IMR-90 (cell line): Measurements from ENCODE around the gene NIPA2. TPM values are rescaled to one million over a fixed set of nuclear protein-coding genes. Genes with fewer than 3 reads are reported as not detected.

ENCODE experiments used
- ATAC-seq: fragments of 200-7000 bp; cut with Tn5 transposase; 2 replicates; pipeline ENCODE4 v1.9.1; 2020; ENCODE audit warnings: low read depth, mild to moderate bottlenecking, moderate library complexity
- BruUV-seq: library from RNA; stranded (reverse); fragments of 400-500 nt; replicated peaks from 2 replicates; lab custom pipeline; 2021; lab: Mats Ljungman, UMichigan
- CTCF ChIA-PET: fragments of 300-600 bp; formaldehyde crosslinking; extraction: SDS; loops from one replicate; lab custom pipeline; 2021; ENCODE audit warnings: antibody characterized with exemption; lab: Yijun Ruan, JAX
- POLR2A ChIA-PET: fragments of 300-600 bp; sonication (Branson Sonifier 250); formaldehyde crosslinking; loops from one replicate; lab custom pipeline; 2022; ENCODE audit warnings: antibody characterized with exemption; ENCODE audit not compliant: unreplicated experiment; lab: Charles Lee
- DNase-seq: peaks from one replicate; pipeline ENCODE4 v3.0.0; 2013
- H2AFZ ChIP-seq: replicated peaks from 2 replicates; pipeline ENCODE3; 2013; ENCODE audit warnings: low read length, mild to moderate bottlenecking; ENCODE audit not compliant: poor library complexity
- H2AK5ac ChIP-seq: 2 replicates; pipeline ENCODE4 v1.6.1; 2013; ENCODE audit warnings: low read depth, low read length, inconsistent platforms
- H2AK9ac ChIP-seq: replicated peaks from 2 replicates; pipeline ENCODE3; 2013; ENCODE audit warnings: mild to moderate bottlenecking, low read depth, low read length, moderate library complexity; ENCODE audit not compliant: poor library complexity
- H2BK120ac ChIP-seq: 2 replicates; pipeline ENCODE4 v1.6.1; 2013; ENCODE audit warnings: low read depth, low read length, inconsistent platforms
- H2BK15ac ChIP-seq: 3 replicates; pipeline ENCODE4 v1.6.1; 2013; ENCODE audit warnings: low read depth, low read length, inconsistent platforms
- H2BK20ac ChIP-seq: 2 replicates; pipeline ENCODE4 v1.6.1; 2013; ENCODE audit warnings: low read depth, mild to moderate bottlenecking, inconsistent platforms, low read length, moderate library complexity
- H2BK5ac ChIP-seq: 2 replicates; pipeline ENCODE4 v1.6.1; 2013; ENCODE audit warnings: mild to moderate bottlenecking, low read depth, low read length, inconsistent platforms; ENCODE audit not compliant: poor library complexity, severe bottlenecking
- H3K14ac ChIP-seq: replicated peaks from 2 replicates; pipeline ENCODE4 v1.6.1; 2013; ENCODE audit warnings: low read depth, low read length, inconsistent platforms
- H3K18ac ChIP-seq: 2 replicates; pipeline ENCODE4 v1.6.1; 2013; ENCODE audit warnings: low read depth, low read length, control low read depth
- H3K23ac ChIP-seq: 2 replicates; pipeline ENCODE4 v1.6.1; 2013; ENCODE audit warnings: low read depth, low read length, inconsistent platforms
- H3K27ac ChIP-seq: 2 replicates; pipeline ENCODE4 v1.5.1; 2013; ENCODE audit warnings: mild to moderate bottlenecking, control low read depth, low read length; ENCODE audit not compliant: insufficient read depth
- H3K27me3 ChIP-seq: 2 replicates; pipeline ENCODE4 v1.6.1; 2013; ENCODE audit warnings: low read length; ENCODE audit not compliant: control insufficient read depth, insufficient read depth
- H3K36me3 ChIP-seq: 2 replicates; pipeline ENCODE4 v1.6.1; 2013; ENCODE audit warnings: low read length, mixed read lengths; ENCODE audit not compliant: control insufficient read depth, insufficient read depth
- H3K4ac ChIP-seq: 2 replicates; pipeline ENCODE4 v1.6.1; 2013; ENCODE audit warnings: low read depth, low read length, inconsistent platforms
- H3K4me1 ChIP-seq: 2 replicates; pipeline ENCODE4 v1.6.1; 2013; ENCODE audit warnings: low read length, mixed read lengths; ENCODE audit not compliant: control insufficient read depth, insufficient read depth
- H3K4me2 ChIP-seq: 2 replicates; pipeline ENCODE4 v1.6.1; 2013; ENCODE audit warnings: low read depth, mild to moderate bottlenecking, control low read depth, low read length, moderate library complexity
- H3K4me3 ChIP-seq: 2 replicates; pipeline ENCODE4 v1.5.1; 2013; ENCODE audit warnings: low read depth, mild to moderate bottlenecking, control low read depth, low read length, moderate library complexity; ENCODE audit not compliant: insufficient read depth
- H3K56ac ChIP-seq: 2 replicates; pipeline ENCODE4 v1.6.1; 2013; ENCODE audit warnings: low read length, inconsistent platforms; ENCODE audit not compliant: insufficient read depth; ENCODE audit errors: extremely low read depth
- H3K79me1 ChIP-seq, 2 experiments: 2 replicates each; pipeline ENCODE4 v1.6.1; 2013; ENCODE audit warnings: low read length in 2 of 2, inconsistent platforms in 1 of 2, low read depth in 1 of 2
- H3K9ac ChIP-seq: 2 replicates; pipeline ENCODE4 v1.6.1; 2013; ENCODE audit warnings: low read depth, low read length, control low read depth
- H3K9me1 ChIP-seq: 2 replicates; pipeline ENCODE4 v1.6.1; 2013; ENCODE audit warnings: low read length, inconsistent platforms; ENCODE audit not compliant: insufficient read depth
- H3K9me3 ChIP-seq: 2 replicates; pipeline ENCODE4 v1.6.1; 2013; ENCODE audit warnings: low read length; ENCODE audit not compliant: control insufficient read depth, insufficient read depth
- H4K20me1 ChIP-seq: 2 replicates; pipeline ENCODE4 v1.6.1; 2013; ENCODE audit warnings: low read length, inconsistent platforms; ENCODE audit not compliant: insufficient read depth
- H4K5ac ChIP-seq: 2 replicates; pipeline ENCODE4 v1.6.1; 2013; ENCODE audit warnings: mild to moderate bottlenecking, low read depth, low read length, control low read depth
- H4K8ac ChIP-seq, 2 experiments: 2 replicates each; pipeline ENCODE4 v1.6.1; 2013; ENCODE audit warnings: low read depth in 2 of 2, low read length in 2 of 2, control low read depth in 1 of 2, inconsistent platforms in 1 of 2
- H4K91ac ChIP-seq: 2 replicates; pipeline ENCODE4 v1.6.1; 2013; ENCODE audit warnings: low read depth, low read length, inconsistent platforms; ENCODE audit not compliant: insufficient read depth
- BHLHE40 ChIP-seq: fragments of 150-350 bp; IDR thresholded peaks from 2 replicates; pipeline ENCODE4 v1.6.1; 2016; ENCODE audit warnings: mild to moderate bottlenecking, low read depth, low read length
- MAFK ChIP-seq: IDR thresholded peaks from 2 replicates; pipeline ENCODE4 v1.6.1; 2012; ENCODE audit warnings: low read depth, low read length, improper control_type of control experiment
- MAZ ChIP-seq: IDR thresholded peaks from 2 replicates; pipeline ENCODE4 v1.6.1; 2012; ENCODE audit warnings: low read depth, mild to moderate bottlenecking, low read length, improper control_type of control experiment, moderate library complexity, borderline replicate concordance
- NFE2L2 ChIP-seq: fragments of 150-350 bp; IDR thresholded peaks from 2 replicates; pipeline ENCODE4 v1.6.1; 2016; ENCODE audit warnings: low read depth, mild to moderate bottlenecking, low read length
- RAD21 ChIP-seq: IDR thresholded peaks from 2 replicates; pipeline ENCODE4 v1.6.1; 2012; ENCODE audit warnings: low read length, improper control_type of control experiment
- RCOR1 ChIP-seq: IDR thresholded peaks from 2 replicates; pipeline ENCODE4 v1.6.1; 2012; ENCODE audit warnings: mild to moderate bottlenecking, low read length, improper control_type of control experiment; ENCODE audit not compliant: insufficient replicate concordance
- SMC3 ChIP-seq: fragments of 150-350 bp; IDR thresholded peaks from 2 replicates; pipeline ENCODE4 v1.6.1; 2016; ENCODE audit warnings: low read depth, mild to moderate bottlenecking, antibody characterized with exemption, low read length, moderate library complexity
- WGBS, 2 experiments: methylation state at CpG; one replicate each; pipeline versions ENCODE4 v1.1.5 to v1.1.7; 2013; ENCODE audit warnings: missing lambda C conversion rate in 2 of 2; ENCODE audit not compliant: insufficient read length in 1 of 2; ENCODE audit errors: extremely low coverage in 2 of 2; 5-methylcytosine and 5-hydroxymethylcytosine counted together
- dilution Hi-C: fragments of 300-500 bp; cut with HindIII; formaldehyde crosslinking; loops from one replicate; pipeline ENCODE4 v1.14.3; 2018; ENCODE audit warnings: low sequenced_read_pairs; ENCODE audit not compliant: unreplicated experiment
- in situ Hi-C: fragments of 300-500 bp; cut with MboI; formaldehyde crosslinking; loops from 3 replicates; pipeline ENCODE4 v1.14.3; 2019; ENCODE audit warnings: low sequenced_read_pairs, inconsistent platforms, mixed read lengths
- intact Hi-C: fragments of 100-400 bp; cut with micrococcal nuclease; formaldehyde crosslinking; loops from 2 replicates; pipeline ENCODE4 v1.10.0; 2022
- polyA plus RNA-seq, 3 experiments: library from polyadenylated mRNA; depleted of rRNA; stranded (reverse); fragments of >200 nt; gene quantifications; 2 replicates each; pipeline ENCODE4 v1.2.3, GENCODE V29; 2012; ENCODE audit warnings: low replicate concordance in 1 of 3
- total RNA-seq: library from RNA; depleted of rRNA; stranded (reverse); fragments of >200 nt; gene quantifications from 2 replicates; pipeline ENCODE4 v1.2.3, GENCODE V29; 2012
- TF ChIP-seq, protein P1 (sequence below): conservative IDR thresholded peaks from 2 replicates; pipeline ENCODE4 v1.5.1; 2012; ENCODE audit warnings: mild to moderate bottlenecking, low read depth, low read length, improper control_type of control experiment

Gene NIPA2
- total and polyA plus RNA-seq, 2 of the 4 experiments (the other 2 are of a cell fraction) = 33.0 to 38.0 TPM

- WGBS, 2 experiments = no CpG with 5 or more reads among the region's 11 CpGs
- BruUV-seq = no TSS peak
- in situ Hi-C loops = no loop called here
- Histone ChIP-seq H2BK120ac (no peak overlapping the region), H4K20me1 (peaks cover 9% of the 10 kb centered on the region; the same call in 1 of the 2 replicates), H3K9ac (no peak overlapping the region), H4K91ac (no peak overlapping the region), H3K27me3 (no peaks in the 10 kb centered on the region), H2AK5ac (no peak overlapping the region), H4K8ac (no peak overlapping the region), H3K4me3 (no peak overlapping the region), H3K23ac (no peak overlapping the region), H3K4me1 (peaks cover 10% of the 10 kb centered on the region), H3K18ac (no peak overlapping the region), H3K79me1 (peaks cover 10 to 38% of the 10 kb centered on the region in 2 experiments), H3K4me2 (no peak overlapping the region), H3K14ac (no peak overlapping the region), H3K9me3 (no peaks in the 10 kb centered on the region), H2AK9ac (no peak overlapping the region), H2BK15ac (no peak overlapping the region), H3K4ac (no peak overlapping the region), H3K56ac (no peak overlapping the region), H2BK20ac (no peak overlapping the region), H3K9me1 (peaks cover 21% of the 10 kb centered on the region), H2BK5ac (no peak overlapping the region), H3K36me3 (peaks cover 58% of the 10 kb centered on the region), H2AFZ (no peak overlapping the region), H3K27ac (no peak overlapping the region), H4K5ac (no peak overlapping the region)
- ATAC-seq = no peak
- dilution Hi-C loops = no loop called here
- ChIA-PET CTCF (no interaction called here), POLR2A (no interaction called here)
- TF ChIP-seq NFE2L2 (no peak), MAZ (no peak), MAFK (no peak), RCOR1 (no peak), BHLHE40 (no peak), SMC3 (no peak), RAD21 (no peak)
- TF ChIP-seq, protein P1, sequence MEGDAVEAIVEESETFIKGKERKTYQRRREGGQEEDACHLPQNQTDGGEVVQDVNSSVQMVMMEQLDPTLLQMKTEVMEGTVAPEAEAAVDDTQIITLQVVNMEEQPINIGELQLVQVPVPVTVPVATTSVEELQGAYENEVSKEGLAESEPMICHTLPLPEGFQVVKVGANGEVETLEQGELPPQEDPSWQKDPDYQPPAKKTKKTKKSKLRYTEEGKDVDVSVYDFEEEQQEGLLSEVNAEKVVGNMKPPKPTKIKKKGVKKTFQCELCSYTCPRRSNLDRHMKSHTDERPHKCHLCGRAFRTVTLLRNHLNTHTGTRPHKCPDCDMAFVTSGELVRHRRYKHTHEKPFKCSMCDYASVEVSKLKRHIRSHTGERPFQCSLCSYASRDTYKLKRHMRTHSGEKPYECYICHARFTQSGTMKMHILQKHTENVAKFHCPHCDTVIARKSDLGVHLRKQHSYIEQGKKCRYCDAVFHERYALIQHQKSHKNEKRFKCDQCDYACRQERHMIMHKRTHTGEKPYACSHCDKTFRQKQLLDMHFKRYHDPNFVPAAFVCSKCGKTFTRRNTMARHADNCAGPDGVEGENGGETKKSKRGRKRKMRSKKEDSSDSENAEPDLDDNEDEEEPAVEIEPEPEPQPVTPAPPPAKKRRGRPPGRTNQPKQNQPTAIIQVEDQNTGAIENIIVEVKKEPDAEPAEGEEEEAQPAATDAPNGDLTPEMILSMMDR = no peak
- no peak for DNase-seq
- intact Hi-C loops = no loop called here
Observed at GRCh38 chr15:22870865-22871264, 32.4 kb downstream of the NIPA2 start.
